Peyer's patch (tissue), 4 donors: Measurements from ENCODE around the gene LAMC3. TPM values are rescaled to one million over a fixed set of nuclear protein-coding genes. Genes with fewer than 3 reads are reported as not detected.

Source experiments
- DNase-seq, 3 donors: peaks; one replicate each; pipeline ENCODE4 v3.0.0-alpha.2; 2017 to 2019
- H3K27ac ChIP-seq, 4 donors: fragments of 200-600 bp; sonication (generic); one replicate each; pipeline ENCODE4 v1.5.1; 2016 to 2019
- H3K27me3 ChIP-seq, 2 donors: fragments of 200-600 bp; sonication (generic); one replicate each; pipeline ENCODE4 v1.5.1; 2019
- H3K36me3 ChIP-seq, 3 donors: fragments of 200-600 bp; sonication (generic); one replicate each; pipeline ENCODE4 v1.5.1; 2016 to 2019
- H3K4me1 ChIP-seq, 4 donors: fragments of 200-600 bp; sonication (generic); one replicate each; pipeline ENCODE4 v1.5.1; 2016 to 2019
- H3K4me3 ChIP-seq, 4 donors: fragments of 200-600 bp; sonication (generic); 1 replicate in 3 of 4; 2 replicates in 1 of 4; pipeline ENCODE4 v1.5.1; 2016 to 2019; ENCODE audit warnings: mild to moderate bottlenecking in 1 of 4
- H3K9me3 ChIP-seq, 4 donors: fragments of 200-600 bp; sonication (generic); one replicate each; pipeline ENCODE4 v1.5.1; 2016 to 2019; ENCODE audit warnings: mild to moderate bottlenecking in 1 of 4
- POLR2A ChIP-seq, 2 donors: fragments of 450-650 bp; IDR thresholded peaks; one replicate each; pipeline ENCODE4 v1.5.1; 2017; ENCODE audit warnings: antibody characterized with exemption in 2 of 2, mild to moderate bottlenecking in 2 of 2, moderate library complexity in 2 of 2
- total RNA-seq, 4 donors: library from RNA; depleted of rRNA; stranded (reverse); fragments of >200 nt; gene quantifications; one replicate each; pipeline ENCODE4 v1.1.0, GENCODE V29; 2016
- TF ChIP-seq, protein P1 (sequence below), 6 experiments: fragments of 450-650 bp in 4 of 6; fragments of 200-600 bp in 2 of 6; sonication (generic) in 1 of 6; IDR thresholded peaks; one replicate each; pipeline ENCODE4 v1.5.1; 2017 to 2019; ENCODE audit warnings: antibody characterized with exemption in 6 of 6, mild to moderate bottlenecking in 3 of 6, moderate library complexity in 1 of 6

LAMC3 gene
- total RNA-seq, 4 donors from 2014 or later: 1.6 to 4.1 (median 3.9) TPM; not detected in 1

DNA sequence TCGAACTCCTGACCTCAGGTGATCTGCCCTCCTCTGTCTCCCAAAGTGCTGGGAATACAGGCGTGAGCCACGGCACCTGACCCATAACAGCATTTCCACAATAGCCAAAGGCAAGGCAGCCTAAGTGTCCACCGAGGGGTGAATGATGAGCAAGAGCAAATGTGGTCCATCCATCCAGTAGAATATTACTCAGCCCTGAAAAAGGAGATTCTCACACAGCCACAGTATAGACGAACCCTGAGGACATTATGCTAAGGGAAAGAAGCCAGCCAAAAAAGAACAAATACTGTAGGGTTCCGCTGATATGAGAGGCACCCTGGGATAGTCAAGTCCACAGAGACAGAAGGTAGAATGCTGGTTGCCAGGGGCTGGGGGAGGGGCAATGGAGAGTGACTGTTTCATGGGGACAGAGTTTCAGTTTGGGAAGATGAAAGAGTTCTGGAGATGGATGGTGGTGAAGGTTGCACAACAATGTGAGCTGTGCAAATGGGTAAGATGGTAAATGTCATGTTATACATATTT is 7.0 kb downstream of the LAMC3 start:
- no peak for DNase-seq
- Histone ChIP-seq H3K27me3 (no peaks in the 10 kb centered on the region), H3K4me1 (no peaks in the 10 kb centered on the region), H3K4me3 (no peak overlapping the region), H3K27ac (no peak overlapping the region), H3K9me3 (no peaks in the 10 kb centered on the region), H3K36me3 (no peaks in the 10 kb centered on the region)
- TF ChIP-seq, protein P1, sequence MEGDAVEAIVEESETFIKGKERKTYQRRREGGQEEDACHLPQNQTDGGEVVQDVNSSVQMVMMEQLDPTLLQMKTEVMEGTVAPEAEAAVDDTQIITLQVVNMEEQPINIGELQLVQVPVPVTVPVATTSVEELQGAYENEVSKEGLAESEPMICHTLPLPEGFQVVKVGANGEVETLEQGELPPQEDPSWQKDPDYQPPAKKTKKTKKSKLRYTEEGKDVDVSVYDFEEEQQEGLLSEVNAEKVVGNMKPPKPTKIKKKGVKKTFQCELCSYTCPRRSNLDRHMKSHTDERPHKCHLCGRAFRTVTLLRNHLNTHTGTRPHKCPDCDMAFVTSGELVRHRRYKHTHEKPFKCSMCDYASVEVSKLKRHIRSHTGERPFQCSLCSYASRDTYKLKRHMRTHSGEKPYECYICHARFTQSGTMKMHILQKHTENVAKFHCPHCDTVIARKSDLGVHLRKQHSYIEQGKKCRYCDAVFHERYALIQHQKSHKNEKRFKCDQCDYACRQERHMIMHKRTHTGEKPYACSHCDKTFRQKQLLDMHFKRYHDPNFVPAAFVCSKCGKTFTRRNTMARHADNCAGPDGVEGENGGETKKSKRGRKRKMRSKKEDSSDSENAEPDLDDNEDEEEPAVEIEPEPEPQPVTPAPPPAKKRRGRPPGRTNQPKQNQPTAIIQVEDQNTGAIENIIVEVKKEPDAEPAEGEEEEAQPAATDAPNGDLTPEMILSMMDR (IDR thresholded peaks at IDR 0.05): no peak
- no peak for TF ChIP-seq POLR2A (IDR thresholded peaks at IDR 0.05)

DNA sequence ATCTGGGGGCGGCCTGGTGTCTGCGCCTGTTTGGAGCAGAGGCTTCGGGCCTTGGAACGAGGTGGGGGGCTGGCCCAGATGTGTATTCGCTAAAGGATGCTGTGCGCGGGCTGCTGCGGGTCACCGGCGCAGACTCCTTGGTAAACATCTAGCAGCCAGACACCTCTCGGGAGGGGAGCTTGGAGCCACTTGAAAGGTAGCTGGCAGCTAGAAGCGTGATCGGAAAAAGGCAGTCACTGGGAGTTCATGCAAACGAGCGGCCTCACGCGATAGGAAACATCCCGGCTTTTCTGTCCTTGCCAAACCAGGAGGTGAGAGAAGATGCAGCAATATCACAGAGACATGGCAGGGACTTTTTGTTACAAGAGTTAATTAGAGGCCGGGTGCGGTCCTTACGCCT is 8.1 kb downstream of the LAMC3 start:
- Histone ChIP-seq H3K4me3 (no peak overlapping the region), H3K4me1 (no peaks in the 10 kb centered on the region), H3K9me3 (no peaks in the 10 kb centered on the region), H3K27me3 (no peaks in the 10 kb centered on the region), H3K36me3 (no peaks in the 10 kb centered on the region), H3K27ac (no peak overlapping the region)
- TF ChIP-seq POLR2A (IDR thresholded peaks at IDR 0.05): no peak
- TF ChIP-seq, protein P1 (IDR thresholded peaks at IDR 0.05): no peak
- DNase-seq: no peak

DNA sequence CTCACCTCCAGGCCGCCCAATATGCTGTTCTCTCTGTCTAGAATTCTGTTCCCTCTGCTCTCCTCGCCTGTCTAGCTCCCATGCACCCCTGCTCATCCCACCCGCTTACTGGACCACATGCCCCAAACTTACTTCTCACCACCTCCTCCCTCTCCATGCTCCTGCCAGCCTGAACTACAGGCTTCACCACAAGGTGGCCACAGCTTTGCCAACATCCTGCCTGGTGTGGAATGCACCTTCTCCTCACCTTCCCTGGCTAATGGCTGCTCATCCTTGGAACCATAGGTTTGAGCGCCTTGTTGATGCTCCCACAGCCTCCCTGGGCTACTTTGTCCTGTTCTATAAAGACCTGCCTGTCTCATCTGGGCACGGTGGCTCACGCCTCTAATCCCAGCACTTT is 9.6 kb downstream of the LAMC3 start:
- DNase-seq: no peak
- H3K9me3 ChIP-seq: no peaks in the 10 kb centered on the region
- no peak overlapping the region for H3K4me3 ChIP-seq
- H3K36me3 ChIP-seq: no peaks in the 10 kb centered on the region
- H3K27ac ChIP-seq: no peak overlapping the region
- TF ChIP-seq, protein P1 (IDR thresholded peaks at IDR 0.05): no peak
- no peak for TF ChIP-seq POLR2A (IDR thresholded peaks at IDR 0.05)
- no peaks in the 10 kb centered on the region for H3K4me1 ChIP-seq
- H3K27me3 ChIP-seq: no peaks in the 10 kb centered on the region

DNA sequence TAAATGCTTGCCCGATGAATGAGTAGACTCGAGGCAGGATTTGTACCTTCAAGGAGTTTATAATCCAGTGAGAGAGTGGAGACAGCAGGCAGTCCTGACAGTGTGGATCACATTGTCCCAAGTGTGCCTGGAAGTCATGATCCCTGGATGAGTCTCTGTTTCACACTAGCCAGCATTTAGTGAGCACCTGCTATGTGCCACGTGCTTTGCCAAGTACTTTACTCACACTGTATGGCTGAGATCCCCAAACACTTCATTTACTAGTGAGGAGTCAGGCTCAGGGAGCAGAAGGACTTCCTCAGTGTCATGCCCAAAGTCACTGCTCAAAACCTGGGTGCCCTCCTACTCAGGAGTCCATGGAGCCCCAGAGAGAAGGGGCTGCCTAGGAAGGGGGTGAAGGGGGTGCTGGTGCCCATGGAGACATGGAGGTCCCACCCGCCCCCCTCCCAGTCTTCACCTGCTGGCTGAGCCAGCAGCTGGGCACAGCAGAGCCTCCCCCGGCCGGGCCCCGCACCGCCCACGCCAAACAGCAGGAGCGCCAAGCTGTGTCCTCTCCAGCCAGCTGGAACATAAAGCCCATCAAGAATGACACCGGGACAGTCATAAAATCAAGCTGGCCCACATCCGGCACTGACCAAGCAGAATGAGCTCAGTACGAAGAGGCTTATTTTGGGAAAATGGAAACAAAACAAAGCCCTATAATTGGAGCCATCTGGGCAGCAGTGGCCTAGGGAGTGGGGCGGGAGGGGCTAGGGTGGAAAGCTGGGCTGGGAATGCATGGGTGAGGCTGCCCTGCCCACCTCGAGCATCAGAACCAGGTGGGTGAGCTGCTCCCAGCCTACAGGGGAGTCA is 10.6 kb downstream of the LAMC3 start:
- Histone ChIP-seq H3K4me1 (no peaks in the 10 kb centered on the region), H3K27me3 (no peaks in the 10 kb centered on the region), H3K27ac (no peak overlapping the region), H3K9me3 (no peaks in the 10 kb centered on the region), H3K36me3 (no peaks in the 10 kb centered on the region), H3K4me3 (no peak overlapping the region)
- DNase-seq: no peak
- TF ChIP-seq, protein P1 (IDR thresholded peaks at IDR 0.05): no peak
- no peak for TF ChIP-seq POLR2A (IDR thresholded peaks at IDR 0.05)

DNA sequence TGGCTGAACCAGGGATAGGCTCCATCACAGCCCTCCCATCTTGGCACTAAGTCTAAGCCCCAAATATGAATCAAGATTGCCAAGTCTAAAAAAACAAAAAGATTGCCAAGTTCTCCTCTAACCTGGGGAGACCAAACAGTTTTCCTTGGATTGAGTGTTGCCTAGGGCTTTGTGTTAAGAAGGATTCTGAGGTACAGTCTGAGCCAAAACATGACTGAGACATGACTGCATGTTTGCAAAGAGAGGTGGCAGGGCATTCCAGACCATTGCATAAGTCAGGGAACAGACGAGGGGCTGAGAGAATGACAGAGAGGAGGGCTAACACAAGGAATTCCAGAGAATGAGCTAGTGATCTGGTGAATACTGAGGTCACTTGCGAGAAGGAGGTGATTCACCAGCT is 11.4 kb downstream of the LAMC3 start:
- no peak overlapping the region for H3K27ac ChIP-seq

More for the DNA sequence above, 11.4 kb downstream of the LAMC3 start:
- no peaks in the 10 kb centered on the region for H3K4me1 ChIP-seq
- no peak for DNase-seq
- H3K27me3 ChIP-seq: no peaks in the 10 kb centered on the region
- H3K4me3 ChIP-seq: no peak overlapping the region
- no peaks in the 10 kb centered on the region for H3K36me3 ChIP-seq
- TF ChIP-seq, protein P1 (IDR thresholded peaks at IDR 0.05): no peak
- no peak for TF ChIP-seq POLR2A (IDR thresholded peaks at IDR 0.05)
- no peaks in the 10 kb centered on the region for H3K9me3 ChIP-seq
